GM12891 (cell line): ENCODE measurements around the gene TUBA1A.
"Not testable (repeated sequence)": the region's sequence is repeated elsewhere in the genome, so short reads cannot be mapped to it uniquely, and the experiment has no call there.

ENCODE experiments used
- DNase-seq: peaks from one replicate; pipeline ENCODE4 v3.0.0; 2011; ENCODE audit warnings: low spot score; ENCODE audit not compliant: insufficient read length
- FAIRE-seq: peaks from 2 replicates; lab custom pipeline; 2011; peaks lifted over from hg19 to GRCh38; lab: Jason Lieb, UNC
- PAX5 ChIP-seq: IDR thresholded peaks from 2 replicates; pipeline ENCODE4 v1.6.1; 2011; ENCODE audit warnings: low read length, moderate library complexity, mild to moderate bottlenecking; ENCODE audit not compliant: insufficient read depth, severe bottlenecking
- POLR2A ChIP-seq: IDR thresholded peaks from 2 replicates; pipeline ENCODE4 v1.6.1; 2011; ENCODE audit warnings: low read depth, low read length, control low read depth
- POLR2AphosphoS5 ChIP-seq: IDR thresholded peaks from 2 replicates; pipeline ENCODE4 v1.6.1; 2011; ENCODE audit warnings: low read depth, low read length, control low read depth
- POU2F2 ChIP-seq: IDR thresholded peaks from 2 replicates; pipeline ENCODE4 v1.6.1; 2011; ENCODE audit warnings: low read depth, mild to moderate bottlenecking, control low read depth, low read length, moderate library complexity
- SPI1 ChIP-seq: IDR thresholded peaks from 2 replicates; pipeline ENCODE4 v1.6.1; 2011; ENCODE audit warnings: low read depth, low read length, control low read depth
- TAF1 ChIP-seq: IDR thresholded peaks from 2 replicates; pipeline ENCODE4 v1.6.1; 2011; ENCODE audit warnings: low read depth, low read length, control low read depth

The TUBA1A gene

DNA sequence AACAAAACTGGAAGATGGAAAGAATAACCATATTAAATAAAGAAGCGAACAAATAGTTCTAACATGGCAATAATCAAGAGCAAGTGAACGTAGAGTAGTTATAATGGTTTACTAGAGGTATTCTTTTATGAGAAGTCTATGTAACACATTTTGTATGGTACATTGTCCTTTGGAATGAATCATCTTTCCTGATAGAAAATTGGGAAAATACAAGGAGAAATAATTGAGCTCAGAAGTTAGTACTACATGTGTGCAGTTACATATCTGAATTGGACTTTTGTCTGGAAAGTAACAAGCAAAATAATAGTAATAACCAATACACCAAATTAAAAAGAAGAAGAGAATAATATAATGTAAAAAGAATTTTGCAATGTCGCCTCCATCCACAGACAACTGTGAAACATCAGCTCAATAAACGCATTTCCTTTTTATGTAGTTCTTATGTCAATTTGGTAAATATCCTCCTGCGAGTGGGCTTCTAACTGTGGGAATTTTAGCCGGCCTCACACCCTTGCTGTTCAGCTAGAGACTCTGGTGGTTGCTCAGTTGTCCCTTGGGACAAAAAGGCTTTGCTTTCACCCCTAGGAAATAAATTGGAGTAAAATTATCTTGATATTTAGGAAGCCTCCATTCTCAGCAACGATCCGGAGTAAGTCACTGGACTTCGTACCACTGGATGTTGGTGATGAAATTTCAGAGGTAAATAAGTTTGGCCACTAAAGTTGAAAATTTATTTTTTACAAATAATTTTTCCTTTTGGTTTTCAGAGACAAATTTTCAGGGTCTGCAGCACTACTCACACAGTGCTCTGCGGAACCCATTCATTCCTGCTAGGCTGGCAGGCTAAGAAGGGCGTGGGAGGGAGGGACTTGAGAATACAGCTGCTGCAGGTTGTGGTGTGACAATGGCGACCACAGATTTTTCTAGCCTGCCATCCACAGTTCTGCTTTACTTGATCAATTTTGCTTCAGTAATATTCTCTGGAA lies 1.1 kb upstream of the TUBA1A start:
- DNase-seq (no peak), FAIRE-seq (no peak)
- TF ChIP-seq PAX5: no peak
- TF ChIP-seq POLR2AphosphoS5: no peak
- TF ChIP-seq SPI1: no peak
- TF ChIP-seq TAF1: no peak
- TF ChIP-seq POLR2A: no peak
- TF ChIP-seq POU2F2: no peak

DNA sequence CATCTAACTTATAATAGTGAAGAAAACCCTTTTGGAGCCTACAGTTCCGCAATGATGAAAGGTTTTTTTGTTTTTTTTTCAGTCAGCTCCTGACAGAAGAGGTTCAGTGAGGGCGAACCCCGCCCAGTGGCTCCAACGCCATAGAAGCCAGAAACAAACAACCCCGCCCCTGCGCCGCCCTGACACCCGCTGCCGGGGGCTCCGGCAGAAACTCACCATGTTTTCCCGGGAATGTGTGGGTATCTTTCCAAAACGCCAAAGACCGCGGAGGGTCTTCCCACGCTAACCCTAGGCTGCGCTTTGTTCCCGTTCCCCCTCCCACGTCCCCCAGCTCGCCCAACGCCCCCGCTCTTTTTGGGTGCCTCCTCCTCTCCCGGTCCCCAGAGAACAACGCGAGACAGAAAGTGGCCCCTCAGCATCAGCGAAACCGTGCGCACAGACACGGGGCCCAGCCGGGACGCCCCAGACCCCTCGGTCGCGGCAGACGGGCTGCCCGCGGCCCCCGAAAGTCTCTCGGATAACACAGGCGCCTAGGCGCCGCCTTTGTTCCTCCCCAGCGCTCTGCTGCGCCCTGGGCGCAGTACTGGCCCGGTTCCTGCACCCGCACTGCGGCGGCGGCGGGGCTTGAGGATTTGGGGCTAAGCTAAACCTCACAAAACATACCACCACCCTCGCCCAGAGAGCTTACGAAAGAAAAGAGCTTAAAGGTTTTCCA lies 522 bp downstream of the TUBA1A start:
- peak; percentile 16 for FAIRE-seq

DNA sequence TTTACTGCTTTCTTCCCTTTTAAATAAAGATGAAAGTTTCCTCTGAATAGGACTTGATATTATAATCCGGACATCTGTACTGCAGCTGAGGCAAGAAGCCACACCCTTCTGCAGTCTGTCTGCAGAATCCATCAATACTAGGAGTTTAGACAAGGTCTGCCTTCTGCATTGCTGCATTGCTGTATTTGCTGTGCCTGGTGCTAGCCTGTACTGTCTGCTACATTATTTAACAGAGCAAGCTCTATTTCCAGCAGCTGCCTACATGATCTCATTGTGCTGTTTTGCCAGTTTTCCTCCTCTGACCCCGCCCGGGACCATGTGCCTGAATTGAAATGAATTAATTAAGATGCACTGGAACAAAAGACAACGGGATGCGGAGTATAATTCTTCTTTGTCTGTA lies 1.7 kb downstream of the TUBA1A start:
- DNase-seq (no peak), FAIRE-seq (no peak)
- TF ChIP-seq POLR2A (no peak), PAX5 (no peak), SPI1 (no peak), POU2F2 (no peak), TAF1 (no peak), POLR2AphosphoS5 (no peak)

More for the DNA sequence above, 522 bp downstream of the TUBA1A start:
- TF ChIP-seq SPI1 (0 out of 2 replicates have a peak, but pooled peaks have one; percentile 11), POLR2A (no peak)
- peak; percentile 46 for DNase-seq

DNA sequence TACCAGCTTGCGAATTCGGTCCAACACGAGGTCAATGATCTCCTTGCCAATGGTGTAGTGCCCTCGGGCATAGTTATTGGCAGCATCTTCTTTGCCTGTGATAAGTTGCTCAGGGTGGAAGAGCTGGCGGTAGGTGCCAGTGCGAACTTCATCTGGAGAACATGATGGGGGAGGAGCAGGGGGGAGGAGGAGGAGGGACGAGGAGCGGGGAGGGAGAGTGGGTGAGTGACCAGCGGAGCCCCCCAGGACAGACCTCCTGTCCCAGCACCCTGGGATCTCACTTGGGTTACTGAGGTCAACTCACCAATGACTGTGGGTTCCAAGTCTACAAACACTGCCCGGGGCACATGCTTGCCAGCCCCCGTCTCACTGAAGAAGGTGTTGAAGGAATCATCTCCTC lies 2.6 kb downstream of the TUBA1A start:
- not testable (repeated sequence) for DNase-seq, FAIRE-seq

DNA sequence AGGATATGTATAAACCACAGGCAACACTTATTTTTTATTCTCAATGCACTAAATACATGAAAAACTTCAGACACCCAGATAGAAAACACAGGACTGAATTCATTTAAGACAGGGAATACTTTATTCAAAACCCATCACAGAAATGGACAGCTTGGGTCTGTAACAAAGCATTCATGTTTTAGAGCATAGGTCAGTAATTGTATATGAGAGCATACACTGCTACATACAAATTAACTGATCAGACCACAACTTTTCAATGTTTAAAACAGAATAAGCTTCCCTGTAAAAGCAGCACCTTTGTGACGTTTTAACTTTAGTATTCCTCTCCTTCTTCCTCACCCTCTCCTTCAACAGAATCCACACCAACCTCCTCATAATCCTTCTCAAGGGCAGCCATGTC lies 4.2 kb downstream of the TUBA1A start:
- not testable (repeated sequence) for DNase-seq, FAIRE-seq

DNA sequence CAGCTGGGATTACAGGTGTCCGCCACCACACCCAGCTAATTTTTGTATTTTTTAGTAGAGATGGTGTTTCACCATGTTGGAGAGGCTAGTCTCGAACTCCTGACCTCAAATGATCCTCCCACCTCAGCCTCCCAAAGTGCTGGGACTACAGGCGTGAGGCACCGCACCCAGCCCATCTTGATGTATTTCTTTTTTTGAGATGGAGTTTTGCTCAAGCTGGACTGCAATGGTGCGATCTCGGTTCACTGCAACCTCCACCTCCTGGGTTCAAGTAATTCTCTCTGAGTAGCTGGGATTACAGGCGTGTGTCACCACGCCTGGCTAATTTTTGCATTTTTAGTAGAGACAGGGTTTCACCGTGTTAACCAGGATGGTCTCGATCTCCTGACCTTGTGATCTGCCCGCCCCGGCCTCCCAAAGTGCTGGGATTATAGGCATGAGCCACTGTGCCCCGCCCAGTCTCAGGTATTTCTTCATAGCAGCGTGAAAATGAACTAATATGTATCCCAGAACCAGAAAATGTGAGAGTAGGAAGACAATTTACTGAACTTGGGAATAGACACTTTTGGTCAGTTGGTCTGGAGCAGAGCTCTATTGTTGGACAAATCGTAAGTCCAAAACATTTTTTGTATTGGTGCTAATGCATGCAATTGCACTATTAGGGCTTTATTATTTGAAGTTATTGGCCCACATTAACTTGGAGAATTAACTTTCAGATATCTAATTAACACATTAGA lies 5.5 kb downstream of the TUBA1A start:
- not testable (repeated sequence) for DNase-seq, FAIRE-seq

DNA sequence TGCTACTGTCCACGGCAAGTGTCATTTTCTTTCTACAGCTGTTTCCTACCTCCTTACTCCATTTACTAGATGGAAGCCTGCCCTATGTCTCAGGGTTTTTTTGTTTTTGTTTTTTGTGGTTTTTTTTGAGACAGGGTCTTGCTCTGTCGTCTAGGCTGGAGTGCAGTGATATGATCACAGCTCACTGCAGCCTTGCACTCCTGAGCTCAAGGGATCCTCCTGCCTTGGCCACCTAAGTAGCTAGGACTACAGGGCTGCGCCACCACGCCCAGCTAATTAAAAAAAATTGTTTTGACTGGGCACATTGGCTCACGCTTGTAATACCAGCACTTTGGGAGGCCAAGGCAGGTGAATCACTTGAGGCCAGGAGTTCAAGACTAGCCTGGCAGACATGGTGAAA lies 14.7 kb downstream of the TUBA1A start:
- DNase-seq: no peak
- TF ChIP-seq POLR2A (no peak), POLR2AphosphoS5 (no peak), PAX5 (no peak), SPI1 (no peak), POU2F2 (no peak), TAF1 (no peak)
- no peak for FAIRE-seq

DNA sequence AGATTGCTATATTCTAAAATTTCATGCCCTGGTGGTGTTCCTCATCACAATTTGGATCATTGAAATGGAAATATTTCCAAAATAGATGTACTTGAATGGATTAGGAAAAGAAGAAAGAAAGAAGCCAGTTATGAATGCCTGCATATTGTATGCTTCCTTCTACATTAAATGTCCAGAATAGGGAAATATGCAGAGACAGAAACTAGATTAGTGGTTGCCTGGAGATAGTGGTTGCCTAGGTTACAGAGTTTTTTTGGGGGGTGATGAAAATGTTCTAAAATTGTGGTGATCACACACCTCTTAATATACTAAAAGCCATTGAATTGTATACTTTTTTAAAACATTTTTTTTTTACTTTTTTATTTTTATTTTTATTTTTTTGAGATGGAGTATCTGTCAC lies 18.0 kb downstream of the TUBA1A start:
- FAIRE-seq (no peak), DNase-seq (no peak)
- no peak for TF ChIP-seq POLR2AphosphoS5
- no peak for TF ChIP-seq POLR2A
- TF ChIP-seq POU2F2: no peak

DNA sequence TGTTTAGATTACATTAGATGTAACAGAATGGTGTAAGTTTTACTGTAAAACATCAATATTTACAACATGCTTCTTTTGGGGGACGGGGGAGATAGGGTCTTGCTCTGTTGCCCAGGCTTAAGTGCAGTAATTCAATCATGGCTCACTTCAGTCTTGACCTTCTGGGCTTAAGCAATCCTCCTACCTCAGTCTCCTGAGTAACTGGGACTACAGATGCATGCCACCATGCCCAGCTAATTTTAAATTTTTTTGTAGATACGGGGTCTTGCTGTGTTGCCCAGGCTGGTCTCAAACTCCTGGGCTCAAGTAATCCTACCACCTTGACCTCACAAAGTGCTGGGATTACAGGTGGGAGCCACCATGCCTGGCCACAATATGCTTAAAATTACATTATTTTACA lies 23.8 kb downstream of the TUBA1A start:
- FAIRE-seq: no peak
- TF ChIP-seq POLR2A (no peak), PAX5 (no peak), TAF1 (no peak), POU2F2 (no peak), SPI1 (no peak), POLR2AphosphoS5 (no peak)
- no peak for DNase-seq

DNA sequence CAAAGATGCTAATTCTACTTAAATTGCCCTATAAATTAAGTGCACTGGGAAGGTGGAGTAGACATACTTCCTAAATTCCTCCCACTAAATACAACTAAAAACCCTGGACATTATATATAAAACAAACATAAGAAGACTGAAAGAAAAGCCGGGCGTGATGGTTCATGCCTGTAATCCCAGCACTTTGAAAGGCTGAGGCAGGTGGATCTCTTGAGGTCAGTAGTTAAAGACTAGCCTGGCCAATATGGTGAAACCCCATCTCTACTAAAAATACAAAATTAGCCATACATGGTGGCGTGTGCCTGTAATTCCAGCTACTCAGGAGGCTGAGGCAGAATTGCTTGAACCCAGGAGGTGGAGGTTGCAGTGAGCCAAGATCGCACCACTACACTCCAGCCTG lies 27.0 kb downstream of the TUBA1A start:
- FAIRE-seq, DNase-seq: not testable (repeated sequence)
